ENCODE measurements around the gene CD5L. TPM values are rescaled to one million over a fixed set of nuclear protein-coding genes. Genes with fewer than 3 reads are reported as not detected.

CD5L gene
- total and polyA plus RNA-seq, 10 of the 15 experiments (the other 5 are each of a cell fraction or from before 2014, with no cell fraction given) = 0.10 to 0.57 (median 0.24) TPM

DNA sequence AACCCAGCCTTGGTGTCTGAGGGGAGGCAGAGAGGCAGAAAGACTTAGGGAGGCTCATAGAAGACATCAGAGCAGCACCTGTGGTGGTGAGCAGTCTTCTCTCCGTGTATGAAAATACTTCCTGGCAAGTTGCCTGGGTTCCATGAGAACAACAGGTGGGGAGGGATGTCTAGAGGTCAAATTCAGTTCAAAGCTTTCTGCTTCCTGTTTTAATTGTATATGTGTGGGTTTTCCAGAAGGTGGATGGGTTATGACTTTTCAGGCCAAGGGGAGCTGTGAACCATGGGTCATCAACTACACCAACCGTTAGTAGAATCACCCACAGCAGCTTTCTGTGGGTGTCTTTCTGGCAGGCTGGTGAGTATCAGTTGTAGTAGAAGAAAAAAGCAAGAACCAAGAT lies 60.6 kb downstream of the CD5L start (continued):
- TF ChIP-seq TAF1 (IDR thresholded peaks at IDR 0.05; ENCODE audit: borderline replicate concordance, low read depth, low read length) = no peak
- no peak for TF ChIP-seq RELB (IDR thresholded peaks at IDR 0.05; ENCODE audit: low read depth)
- no peak for TF ChIP-seq ESRRA (IDR thresholded peaks at IDR 0.05; ENCODE audit: low read length)
- TF ChIP-seq, protein P1, sequence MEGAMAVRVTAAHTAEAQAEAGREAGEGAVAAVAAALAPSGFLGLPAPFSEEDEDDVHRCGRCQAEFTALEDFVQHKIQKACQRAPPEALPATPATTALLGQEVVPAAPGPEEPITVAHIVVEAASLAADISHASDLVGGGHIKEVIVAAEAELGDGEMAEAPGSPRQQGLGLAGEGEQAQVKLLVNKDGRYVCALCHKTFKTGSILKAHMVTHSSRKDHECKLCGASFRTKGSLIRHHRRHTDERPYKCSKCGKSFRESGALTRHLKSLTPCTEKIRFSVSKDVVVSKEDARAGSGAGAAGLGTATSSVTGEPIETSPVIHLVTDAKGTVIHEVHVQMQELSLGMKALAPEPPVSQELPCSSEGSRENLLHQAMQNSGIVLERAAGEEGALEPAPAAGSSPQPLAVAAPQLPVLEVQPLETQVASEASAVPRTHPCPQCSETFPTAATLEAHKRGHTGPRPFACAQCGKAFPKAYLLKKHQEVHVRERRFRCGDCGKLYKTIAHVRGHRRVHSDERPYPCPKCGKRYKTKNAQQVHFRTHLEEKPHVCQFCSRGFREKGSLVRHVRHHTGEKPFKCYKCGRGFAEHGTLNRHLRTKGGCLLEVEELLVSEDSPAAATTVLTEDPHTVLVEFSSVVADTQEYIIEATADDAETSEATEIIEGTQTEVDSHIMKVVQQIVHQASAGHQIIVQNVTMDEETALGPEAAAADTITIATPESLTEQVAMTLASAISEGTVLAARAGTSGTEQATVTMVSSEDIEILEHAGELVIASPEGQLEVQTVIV (IDR thresholded peaks at IDR 0.05; ENCODE audit: borderline replicate concordance, partially characterized antibody) = no peak
- TF ChIP-seq, protein P2, sequence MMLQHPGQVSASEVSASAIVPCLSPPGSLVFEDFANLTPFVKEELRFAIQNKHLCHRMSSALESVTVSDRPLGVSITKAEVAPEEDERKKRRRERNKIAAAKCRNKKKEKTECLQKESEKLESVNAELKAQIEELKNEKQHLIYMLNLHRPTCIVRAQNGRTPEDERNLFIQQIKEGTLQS (IDR thresholded peaks at IDR 0.05; ENCODE audit: borderline replicate concordance, extremely low read depth, low read depth, low read length) = no peak
- no peak for TF ChIP-seq ZNF384 (IDR thresholded peaks at IDR 0.05; ENCODE audit: borderline replicate concordance, low read depth, low read length)
- no peak for TF ChIP-seq ZZZ3 (IDR thresholded peaks at IDR 0.05; ENCODE audit: control insufficient read depth, insufficient read length, low read depth)
- no peak for TF ChIP-seq RAD51 (IDR thresholded peaks at IDR 0.05)
- no peak for TF ChIP-seq JUND (IDR thresholded peaks at IDR 0.05; ENCODE audit: low read depth, low read length)
- peak; percentile 95 for TF ChIP-seq EED (IDR thresholded peaks at IDR 0.05; ENCODE audit: low read depth)
- TF ChIP-seq, protein P3, sequence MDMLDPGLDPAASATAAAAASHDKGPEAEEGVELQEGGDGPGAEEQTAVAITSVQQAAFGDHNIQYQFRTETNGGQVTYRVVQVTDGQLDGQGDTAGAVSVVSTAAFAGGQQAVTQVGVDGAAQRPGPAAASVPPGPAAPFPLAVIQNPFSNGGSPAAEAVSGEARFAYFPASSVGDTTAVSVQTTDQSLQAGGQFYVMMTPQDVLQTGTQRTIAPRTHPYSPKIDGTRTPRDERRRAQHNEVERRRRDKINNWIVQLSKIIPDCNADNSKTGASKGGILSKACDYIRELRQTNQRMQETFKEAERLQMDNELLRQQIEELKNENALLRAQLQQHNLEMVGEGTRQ (IDR thresholded peaks at IDR 0.05; ENCODE audit: borderline replicate concordance, low read depth, low read length) = no peak
- TF ChIP-seq, protein P4, sequence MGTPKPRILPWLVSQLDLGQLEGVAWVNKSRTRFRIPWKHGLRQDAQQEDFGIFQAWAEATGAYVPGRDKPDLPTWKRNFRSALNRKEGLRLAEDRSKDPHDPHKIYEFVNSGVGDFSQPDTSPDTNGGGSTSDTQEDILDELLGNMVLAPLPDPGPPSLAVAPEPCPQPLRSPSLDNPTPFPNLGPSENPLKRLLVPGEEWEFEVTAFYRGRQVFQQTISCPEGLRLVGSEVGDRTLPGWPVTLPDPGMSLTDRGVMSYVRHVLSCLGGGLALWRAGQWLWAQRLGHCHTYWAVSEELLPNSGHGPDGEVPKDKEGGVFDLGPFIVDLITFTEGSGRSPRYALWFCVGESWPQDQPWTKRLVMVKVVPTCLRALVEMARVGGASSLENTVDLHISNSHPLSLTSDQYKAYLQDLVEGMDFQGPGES (IDR thresholded peaks at IDR 0.05) = no peak
- TF ChIP-seq ZNF217 (IDR thresholded peaks at IDR 0.05) = no peak
- no peak for TF ChIP-seq NR2C1 (IDR thresholded peaks at IDR 0.05)
- no peak for TF ChIP-seq RCOR1 (conservative IDR thresholded peaks at IDR 0.05; ENCODE audit: low read depth, low read length)
- TF ChIP-seq HCFC1 (IDR thresholded peaks at IDR 0.05; ENCODE audit: low read length) = no peak
- TF ChIP-seq, protein P5, sequence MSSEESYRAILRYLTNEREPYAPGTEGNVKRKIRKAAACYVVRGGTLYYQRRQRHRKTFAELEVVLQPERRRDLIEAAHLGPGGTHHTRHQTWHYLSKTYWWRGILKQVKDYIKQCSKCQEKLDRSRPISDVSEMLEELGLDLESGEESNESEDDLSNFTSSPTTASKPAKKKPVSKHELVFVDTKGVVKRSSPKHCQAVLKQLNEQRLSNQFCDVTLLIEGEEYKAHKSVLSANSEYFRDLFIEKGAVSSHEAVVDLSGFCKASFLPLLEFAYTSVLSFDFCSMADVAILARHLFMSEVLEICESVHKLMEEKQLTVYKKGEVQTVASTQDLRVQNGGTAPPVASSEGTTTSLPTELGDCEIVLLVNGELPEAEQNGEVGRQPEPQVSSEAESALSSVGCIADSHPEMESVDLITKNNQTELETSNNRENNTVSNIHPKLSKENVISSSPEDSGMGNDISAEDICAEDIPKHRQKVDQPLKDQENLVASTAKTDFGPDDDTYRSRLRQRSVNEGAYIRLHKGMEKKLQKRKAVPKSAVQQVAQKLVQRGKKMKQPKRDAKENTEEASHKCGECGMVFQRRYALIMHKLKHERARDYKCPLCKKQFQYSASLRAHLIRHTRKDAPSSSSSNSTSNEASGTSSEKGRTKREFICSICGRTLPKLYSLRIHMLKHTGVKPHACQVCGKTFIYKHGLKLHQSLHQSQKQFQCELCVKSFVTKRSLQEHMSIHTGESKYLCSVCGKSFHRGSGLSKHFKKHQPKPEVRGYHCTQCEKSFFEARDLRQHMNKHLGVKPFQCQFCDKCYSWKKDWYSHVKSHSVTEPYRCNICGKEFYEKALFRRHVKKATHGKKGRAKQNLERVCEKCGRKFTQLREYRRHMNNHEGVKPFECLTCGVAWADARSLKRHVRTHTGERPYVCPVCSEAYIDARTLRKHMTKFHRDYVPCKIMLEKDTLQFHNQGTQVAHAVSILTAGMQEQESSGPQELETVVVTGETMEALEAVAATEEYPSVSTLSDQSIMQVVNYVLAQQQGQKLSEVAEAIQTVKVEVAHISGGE (CRISPR knock-in tag; IDR thresholded peaks at IDR 0.05) = no peak
- no peak for TF ChIP-seq LARP7 (IDR thresholded peaks at IDR 0.05)
- TF ChIP-seq RB1 (IDR thresholded peaks at IDR 0.05; ENCODE audit: borderline replicate concordance) = no peak
- no peak for TF ChIP-seq RBBP5 (conservative IDR thresholded peaks at IDR 0.05)
